SU-DHL-6 (cell line): ENCODE measurements around the gene HCN3.

Experiments used
- H2AFZ ChIP-seq: fragments of 200-600 bp; sonication (generic); 2 replicates; pipeline ENCODE4 v1.6.1; 2014; ENCODE audit warnings: low read depth, mild to moderate bottlenecking, moderate library complexity, mixed read lengths, antibody characterized with exemption, low read length; ENCODE audit not compliant: severe bottlenecking
- H3F3A ChIP-seq: fragments of 200-600 bp; shearing (Covaris generic); 2 replicates; pipeline ENCODE4 v1.6.0; 2016; ENCODE audit warnings: antibody characterized with exemption, mild to moderate bottlenecking; ENCODE audit not compliant: insufficient read depth
- H3K27ac ChIP-seq: fragments of 200-600 bp; sonication (generic); 2 replicates; pipeline ENCODE4 v1.5.1; 2016; ENCODE audit warnings: low read depth, mild to moderate bottlenecking, low read length, moderate library complexity, mixed read lengths
- H3K27me3 ChIP-seq: fragments of 200-600 bp; sonication (generic), shearing (Covaris generic); 2 replicates; pipeline ENCODE4 v1.6.0; 2014; ENCODE audit warnings: mild to moderate bottlenecking, low read length
- H3K36me3 ChIP-seq: fragments of 200-600 bp; sonication (generic); 2 replicates; pipeline ENCODE4 v1.6.1; 2014; ENCODE audit warnings: mild to moderate bottlenecking, low read length, mixed read lengths
- H3K4me2 ChIP-seq: fragments of 300-600, 200-600 bp; shearing (Covaris generic), sonication (generic); 2 replicates; pipeline ENCODE4 v1.6.0; 2014; ENCODE audit warnings: low read length, low read depth, mild to moderate bottlenecking; ENCODE audit not compliant: poor library complexity, severe bottlenecking
- H3K4me3 ChIP-seq: fragments of 200-600 bp; sonication (generic); 2 replicates; pipeline ENCODE4 v1.5.1; 2014; ENCODE audit warnings: antibody characterized with exemption, low read length, mild to moderate bottlenecking, mixed read lengths; ENCODE audit not compliant: insufficient read depth, poor library complexity, severe bottlenecking
- H3K79me2 ChIP-seq: fragments of 200-600 bp; sonication (generic); 2 replicates; pipeline ENCODE4 v1.6.1; 2014; ENCODE audit warnings: mild to moderate bottlenecking, low read length, moderate library complexity; ENCODE audit not compliant: insufficient read depth
- H3K9ac ChIP-seq: fragments of 200-600 bp; sonication (generic); 2 replicates; pipeline ENCODE4 v1.7.0; 2014; ENCODE audit warnings: mild to moderate bottlenecking, low read length
- H3K9me2 ChIP-seq: fragments of 200-600 bp; sonication (generic); replicated peaks from 2 replicates; pipeline ENCODE4 v1.6.1; 2014; ENCODE audit warnings: low read length; ENCODE audit not compliant: insufficient read depth
- H3K9me3 ChIP-seq: fragments of 200-600 bp; sonication (generic); 2 replicates; pipeline ENCODE4 v1.6.1; 2014; ENCODE audit warnings: low read length, mixed read lengths; ENCODE audit not compliant: insufficient read depth
- H4K20me1 ChIP-seq: fragments of 200-600 bp; sonication (generic); 2 replicates; pipeline ENCODE4 v1.6.1; 2014; ENCODE audit warnings: low read depth, mild to moderate bottlenecking, antibody characterized with exemption, low read length, moderate library complexity, mixed read lengths
- EZH2phosphoT487 ChIP-seq: fragments of 200-600 bp; sonication (generic), shearing (Covaris generic); conservative IDR thresholded peaks from 2 replicates; pipeline ENCODE4 v1.6.1; 2018; ENCODE audit warnings: mild to moderate bottlenecking, antibody characterized with exemption, low read length, moderate library complexity, mixed read lengths
- TF ChIP-seq, protein P1 (sequence below): fragments of 200-600 bp; sonication (generic); IDR thresholded peaks from one replicate; pipeline ENCODE4 v1.5.1; 2017; ENCODE audit warnings: antibody characterized with exemption, mild to moderate bottlenecking, low read length, moderate library complexity; ENCODE audit not compliant: insufficient read depth, poor library complexity, severe bottlenecking

HCN3 gene

GRCh38 chr1:155300553-155301329, 23.5 kb downstream of the HCN3 start:
- H2AFZ ChIP-seq: no peak overlapping the region

GRCh38 chr1:155301342-155301841, 24.1 kb downstream of the HCN3 start, which contains the start of gene PKLR:
TSS of gene PKLR (minus strand) at chr1:155301438. CDS start at chr1:155301395, 43 bp downstream.
- Histone ChIP-seq H3K9me2 (no peaks in the 10 kb centered on the region), H2AFZ (no peak within 1 kb of the TSS), H3K9ac (no peak within 1 kb of the TSS), H3K27me3 (no peaks in the 10 kb centered on the region), H3K4me3 (no peak within 1 kb of the TSS), H3F3A (no peaks in the 10 kb centered on the region), H3K9me3 (no peaks in the 10 kb centered on the region), H3K4me2 (no peak within 1 kb of the TSS), H3K27ac (no peak within 1 kb of the TSS), H4K20me1 (no peaks in the 10 kb centered on the region), H3K36me3 (no peaks in the 10 kb centered on the region), H3K79me2 (no peaks in the 10 kb centered on the region)
- TF ChIP-seq, protein P1, sequence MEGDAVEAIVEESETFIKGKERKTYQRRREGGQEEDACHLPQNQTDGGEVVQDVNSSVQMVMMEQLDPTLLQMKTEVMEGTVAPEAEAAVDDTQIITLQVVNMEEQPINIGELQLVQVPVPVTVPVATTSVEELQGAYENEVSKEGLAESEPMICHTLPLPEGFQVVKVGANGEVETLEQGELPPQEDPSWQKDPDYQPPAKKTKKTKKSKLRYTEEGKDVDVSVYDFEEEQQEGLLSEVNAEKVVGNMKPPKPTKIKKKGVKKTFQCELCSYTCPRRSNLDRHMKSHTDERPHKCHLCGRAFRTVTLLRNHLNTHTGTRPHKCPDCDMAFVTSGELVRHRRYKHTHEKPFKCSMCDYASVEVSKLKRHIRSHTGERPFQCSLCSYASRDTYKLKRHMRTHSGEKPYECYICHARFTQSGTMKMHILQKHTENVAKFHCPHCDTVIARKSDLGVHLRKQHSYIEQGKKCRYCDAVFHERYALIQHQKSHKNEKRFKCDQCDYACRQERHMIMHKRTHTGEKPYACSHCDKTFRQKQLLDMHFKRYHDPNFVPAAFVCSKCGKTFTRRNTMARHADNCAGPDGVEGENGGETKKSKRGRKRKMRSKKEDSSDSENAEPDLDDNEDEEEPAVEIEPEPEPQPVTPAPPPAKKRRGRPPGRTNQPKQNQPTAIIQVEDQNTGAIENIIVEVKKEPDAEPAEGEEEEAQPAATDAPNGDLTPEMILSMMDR: no peak
- TF ChIP-seq EZH2phosphoT487: no peak

More at GRCh38 chr1:155300553-155301329, 23.5 kb downstream of the HCN3 start:
- Histone ChIP-seq H3F3A (no peaks in the 10 kb centered on the region), H3K9me3 (no peaks in the 10 kb centered on the region), H3K27ac (no peak overlapping the region), H3K9me2 (no peaks in the 10 kb centered on the region), H4K20me1 (no peaks in the 10 kb centered on the region), H3K27me3 (no peaks in the 10 kb centered on the region), H3K4me2 (no peak overlapping the region), H3K9ac (no peak overlapping the region), H3K4me3 (no peak overlapping the region), H3K36me3 (no peaks in the 10 kb centered on the region), H3K79me2 (no peaks in the 10 kb centered on the region)
- TF ChIP-seq, protein P1: no peak
- no peak for TF ChIP-seq EZH2phosphoT487

DNA sequence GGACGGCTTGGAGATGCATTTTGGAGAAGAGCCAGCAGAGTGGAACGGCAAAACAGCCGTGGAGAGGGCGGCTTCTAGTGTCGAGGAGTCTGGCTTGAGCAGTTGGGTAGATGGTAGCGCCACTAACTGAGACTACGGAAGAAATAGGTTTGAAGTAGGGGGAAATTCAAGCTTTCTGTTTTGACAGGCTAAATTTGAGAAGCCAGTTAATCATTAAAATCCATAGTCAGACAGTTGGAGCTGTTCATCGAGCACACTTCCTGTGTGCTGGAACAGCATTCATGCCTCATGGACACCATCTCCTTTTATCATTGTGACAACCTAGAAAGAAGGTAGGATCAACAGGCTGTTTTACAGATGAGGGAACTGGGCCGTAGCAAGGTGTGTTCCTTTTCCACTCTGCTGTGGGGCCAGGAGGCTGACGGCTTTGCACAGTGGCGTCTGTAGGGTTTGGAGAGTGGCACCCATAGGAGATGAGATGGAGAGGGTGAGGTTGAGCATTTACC, 27.3 kb downstream of the HCN3 start:
- H3K27ac ChIP-seq: no peak overlapping the region
- no peak overlapping the region for H3K9ac ChIP-seq
- no peak overlapping the region for H3K4me3 ChIP-seq
- H3K9me2 ChIP-seq: no peaks in the 10 kb centered on the region
- H4K20me1 ChIP-seq: no peaks in the 10 kb centered on the region
- no peak overlapping the region for H3K4me2 ChIP-seq
- peaks cover 10% of the 10 kb centered on the region for H3K79me2 ChIP-seq
- H3K27me3 ChIP-seq: no peaks in the 10 kb centered on the region
- H3K9me3 ChIP-seq: no peaks in the 10 kb centered on the region
- H2AFZ ChIP-seq: no peak overlapping the region
- H3F3A ChIP-seq: peaks cover 13% of the 10 kb centered on the region
- H3K36me3 ChIP-seq: no peaks in the 10 kb centered on the region
- no peak for TF ChIP-seq EZH2phosphoT487
- TF ChIP-seq, protein P1: no peak
